GM19193 (cell line): ENCODE results near the gene LIMA1.

ENCODE experiments used
- POLR2A ChIP-seq: IDR thresholded peaks from 4 replicates; pipeline ENCODE4 v1.6.1; 2011; ENCODE audit not compliant: insufficient read depth, insufficient read length; ENCODE audit errors: extremely low read depth

Gene LIMA1

GRCh38 chr12:50187084-50187900 is 96.0 kb downstream of the LIMA1 start:
- peak; percentile 29 for TF ChIP-seq POLR2A

DNA sequence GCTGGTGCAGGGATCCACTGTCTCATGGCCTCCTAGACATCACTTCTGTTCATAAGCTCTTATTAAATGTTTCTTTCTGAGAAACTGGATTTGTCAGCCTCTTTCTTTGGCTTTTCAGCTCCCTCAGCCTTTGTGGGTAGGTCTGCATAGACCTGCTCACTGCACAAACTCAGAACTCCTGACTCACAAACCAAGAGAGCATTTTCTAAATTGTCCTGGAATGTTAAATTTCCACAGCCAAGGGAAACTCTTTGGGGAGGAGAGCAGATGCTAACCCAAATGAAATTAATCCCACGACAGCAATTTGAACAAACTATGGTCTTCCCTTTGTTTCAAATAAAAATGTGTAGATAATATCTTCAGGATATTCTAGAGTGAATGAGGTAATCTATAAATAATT is 96.6 kb downstream of the LIMA1 start:
- TF ChIP-seq POLR2A = no peak

GRCh38 chr12:50185970-50186663 is 97.2 kb downstream of the LIMA1 start:
- TF ChIP-seq POLR2A = no peak

DNA sequence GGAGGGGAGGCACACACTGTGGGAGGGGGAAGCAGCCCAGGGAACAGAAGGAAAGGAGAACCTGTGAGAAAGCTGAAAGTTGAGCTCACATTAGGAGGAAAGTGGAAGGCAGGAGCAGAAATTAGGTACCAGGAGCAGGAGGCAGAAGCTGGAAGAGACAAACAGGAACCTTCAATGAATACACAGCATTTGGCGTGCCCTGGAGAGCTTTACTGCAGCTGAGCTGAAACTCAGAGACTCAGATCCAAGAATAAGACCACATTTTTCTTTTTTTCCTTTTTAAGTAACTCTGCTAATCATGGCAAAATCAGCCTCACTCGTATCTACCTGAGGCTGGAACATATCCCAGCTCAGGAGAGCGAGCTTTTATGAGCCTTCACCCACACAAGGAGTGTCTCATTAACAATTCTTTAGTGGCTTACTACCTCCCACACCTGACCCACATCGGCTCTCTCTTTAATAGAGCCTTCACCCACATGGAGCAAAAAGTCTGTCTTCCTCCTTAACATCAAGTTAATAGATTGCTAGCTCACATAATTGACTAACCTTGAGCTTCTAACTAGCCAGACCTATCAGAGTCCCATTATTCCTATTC is 97.9 kb downstream of the LIMA1 start:
- no peak for TF ChIP-seq POLR2A

- no peak for TF ChIP-seq POLR2A
These were observed 99.1 kb downstream of the LIMA1 start for GRCh38 chr12:50184261-50184660.

GRCh38 chr12:50182461-50182860 is 100.9 kb downstream of the LIMA1 start:
- TF ChIP-seq POLR2A = no peak

GRCh38 chr12:50181691-50182090 is 101.6 kb downstream of the LIMA1 start:
- TF ChIP-seq POLR2A = no peak

GRCh38 chr12:50175716-50176026 is 107.6 kb downstream of the LIMA1 start:
- TF ChIP-seq POLR2A = no peak

DNA sequence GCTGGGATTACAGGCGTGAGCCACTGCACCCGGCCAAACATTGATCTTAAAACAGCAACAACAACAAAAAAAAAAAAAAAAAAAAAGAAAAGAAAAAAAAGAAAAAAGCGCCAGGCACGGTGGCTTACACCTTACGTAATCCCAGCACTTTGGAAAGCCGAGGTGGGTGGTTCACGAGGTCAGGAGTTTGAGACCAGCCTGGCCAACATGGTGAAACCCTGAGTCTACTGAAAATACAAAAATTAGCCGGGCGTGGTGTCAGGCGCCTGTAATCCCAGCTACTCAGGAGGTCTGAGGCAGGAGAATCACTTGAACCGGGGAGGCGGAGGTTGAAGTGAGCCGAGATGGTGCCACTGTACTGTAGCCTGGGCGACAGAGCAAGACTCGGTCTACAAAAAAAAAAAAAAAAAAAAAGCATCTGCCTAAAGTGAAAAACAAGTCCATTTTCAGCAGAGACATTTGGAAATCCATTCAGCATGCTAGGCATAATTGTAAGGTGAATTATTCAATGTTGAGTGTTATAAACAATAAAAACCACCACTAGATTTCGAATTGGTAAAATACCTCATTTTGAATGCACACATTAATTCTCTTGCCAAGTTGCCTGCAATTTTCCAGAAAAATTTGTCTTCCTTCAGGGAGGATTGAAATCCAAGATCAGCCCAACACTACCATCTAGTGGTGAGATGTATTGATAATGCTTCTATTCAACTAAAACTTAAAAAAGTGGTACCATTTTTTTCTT is 108.2 kb downstream of the LIMA1 start:
- no peak for TF ChIP-seq POLR2A

DNA sequence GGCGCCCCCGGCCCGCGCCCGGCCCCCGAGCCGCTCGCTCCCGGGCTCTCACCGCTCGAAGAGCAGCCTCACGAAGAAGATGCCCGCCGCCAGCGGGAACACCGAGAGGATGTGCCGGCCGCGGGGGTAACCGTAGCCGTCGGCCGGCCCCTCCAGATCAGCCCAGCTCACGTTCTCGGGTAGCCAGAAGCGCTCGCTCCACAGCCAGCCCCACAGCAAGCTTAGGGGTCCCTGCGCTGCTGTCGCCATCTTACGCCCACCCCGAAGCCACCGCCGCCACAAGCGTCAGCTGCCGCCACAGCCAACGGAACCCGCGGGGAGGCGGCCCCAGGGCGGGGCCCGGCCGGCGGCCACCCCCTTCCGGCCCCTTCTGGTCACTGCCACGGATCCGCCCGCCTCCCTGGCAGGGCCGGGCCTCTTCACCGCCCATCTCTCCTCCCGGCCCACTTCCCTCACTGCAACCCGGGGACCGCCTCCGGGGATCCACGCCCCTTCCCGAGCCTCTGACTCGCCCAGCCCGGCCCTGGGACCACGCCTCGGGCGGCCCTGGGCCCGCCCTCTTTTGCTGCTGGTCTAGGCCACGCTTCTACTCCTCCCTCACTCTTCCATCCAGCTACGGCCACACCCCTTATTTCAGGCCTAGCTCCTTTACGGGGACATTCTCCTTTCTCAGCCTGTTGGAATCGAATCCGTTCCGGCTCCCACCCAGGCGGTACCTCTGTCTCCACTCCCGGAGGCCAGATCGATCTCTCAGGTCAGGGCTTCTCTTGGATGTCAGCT is 116.1 kb downstream of the LIMA1 start, which contains the start of gene CERS5:
Gene CERS5, minus strand, starts transcription at position 321 of the 780 bp plus-strand sequence. Its CDS starts 72 bp downstream, at position 249.
- TF ChIP-seq POLR2A = peak; percentile 88

DNA sequence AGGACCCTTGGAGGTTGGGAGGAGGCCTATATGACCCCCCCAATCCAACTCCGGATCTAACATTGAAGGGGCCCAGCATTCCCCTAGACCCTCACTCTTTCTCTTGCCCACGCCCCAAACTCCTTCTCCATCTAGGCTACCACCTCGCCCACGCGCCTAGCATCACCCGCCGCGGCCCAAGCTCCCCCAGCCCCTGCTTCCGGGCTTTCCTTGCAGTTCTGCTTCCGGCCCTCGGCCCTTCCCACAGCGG is 116.6 kb downstream of the LIMA1 start:
- no peak for TF ChIP-seq POLR2A

DNA sequence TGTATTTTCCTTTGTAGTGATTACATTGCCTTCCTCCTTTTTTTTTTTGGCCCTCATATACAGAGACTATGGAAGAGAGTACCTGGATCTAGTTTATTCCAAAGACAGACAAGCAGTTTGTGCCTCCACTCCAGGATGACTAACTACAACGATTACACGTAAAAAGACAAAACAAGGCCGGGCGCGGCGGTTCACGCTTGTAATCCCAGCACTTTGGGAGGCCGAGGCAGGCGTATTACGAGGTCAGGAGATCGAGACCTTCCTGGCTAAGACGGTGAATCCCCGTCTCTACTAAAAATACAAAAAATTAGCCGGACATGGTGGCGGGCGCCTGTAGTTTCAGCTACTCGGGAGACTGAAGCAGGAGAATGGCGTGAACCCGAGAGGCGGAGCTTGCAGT is 118.4 kb downstream of the LIMA1 start:
- TF ChIP-seq POLR2A = no peak

DNA sequence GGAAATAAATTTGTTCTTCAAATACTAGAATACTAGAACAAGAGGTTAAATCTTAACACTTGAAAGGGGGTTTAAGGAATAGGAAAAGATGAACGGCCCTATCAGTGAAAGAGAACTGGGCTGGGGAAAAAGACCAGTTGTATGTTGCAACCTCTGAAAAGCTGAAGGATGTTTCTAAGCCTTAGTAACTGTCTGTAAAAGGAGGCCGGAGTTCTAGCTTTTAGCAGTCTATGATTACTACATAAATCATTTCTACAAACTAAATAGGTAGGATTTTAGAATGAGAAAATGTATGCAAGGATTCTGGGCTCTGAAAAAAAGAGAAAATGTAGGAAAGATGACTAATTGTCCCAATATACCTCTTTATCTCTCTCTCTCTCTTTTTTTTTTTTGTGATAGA is 121.1 kb downstream of the LIMA1 start:
- TF ChIP-seq POLR2A = no peak

DNA sequence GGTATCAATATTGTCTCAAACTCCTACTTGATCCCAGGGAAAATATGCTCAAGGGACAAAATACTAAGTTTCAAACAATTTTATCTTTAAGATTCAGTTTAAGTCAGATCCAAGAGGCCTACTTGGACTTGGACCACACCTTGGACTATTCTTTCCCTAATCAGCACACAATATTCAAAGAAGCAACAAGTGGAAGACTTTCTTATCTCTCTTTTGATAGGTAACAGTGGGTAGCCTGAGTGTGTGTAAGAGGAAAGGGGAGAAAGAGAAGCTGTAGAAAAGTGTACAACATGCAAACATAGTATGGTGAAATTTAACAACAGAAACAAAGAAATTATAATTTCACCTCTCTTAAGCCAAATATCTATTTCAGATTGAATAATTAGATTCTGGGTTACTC is 122.7 kb downstream of the LIMA1 start:
- no peak for TF ChIP-seq POLR2A

DNA sequence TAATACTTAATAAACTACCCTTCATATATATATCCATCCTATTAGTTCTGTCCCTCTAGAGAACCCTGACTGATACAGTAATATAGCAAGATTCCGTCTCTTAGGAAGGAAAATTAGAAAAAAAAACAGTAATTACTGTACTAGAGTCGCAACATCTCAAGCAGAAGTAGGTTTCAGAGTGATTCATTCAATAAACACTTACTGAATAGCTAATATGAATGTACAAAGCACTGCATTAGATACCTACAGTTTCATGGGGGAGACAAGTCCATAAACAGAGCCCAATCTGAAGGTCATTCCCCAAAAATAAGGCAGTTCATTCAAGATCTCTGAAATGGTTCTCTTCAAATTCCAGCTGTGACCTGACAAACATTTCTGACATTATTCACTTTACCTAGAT is 126.1 kb downstream of the LIMA1 start:
- no peak for TF ChIP-seq POLR2A

GRCh38 chr12:50156641-50157040 is 126.7 kb downstream of the LIMA1 start:
- no peak for TF ChIP-seq POLR2A
